Uterus (tissue), 4 donors: ENCODE measurements around the gene TCERG1. TPM values are rescaled to one million over a fixed set of nuclear protein-coding genes. Genes with fewer than 3 reads are reported as not detected.

Source experiments
- DNase-seq, 2 donors: peaks; one replicate each; pipeline ENCODE4 v3.0.0-alpha.2; 2019 to 2020
- H3K27ac ChIP-seq, 2 donors: fragments of 200-600 bp; sonication (generic); 1 replicate in 1 of 2; 2 replicates in 1 of 2; pipeline ENCODE4 v1.5.1; 2016 to 2018
- H3K27me3 ChIP-seq, 2 donors: fragments of 200-600 bp; sonication (generic); one replicate each; pipeline ENCODE4 v1.5.1; 2018 to 2019; ENCODE audit warnings: control low read depth in 1 of 2
- H3K36me3 ChIP-seq, 2 donors: fragments of 200-600 bp; sonication (generic); one replicate each; pipeline ENCODE4 v1.5.1; 2019; ENCODE audit warnings: control low read depth in 1 of 2
- H3K4me1 ChIP-seq, 2 donors: fragments of 200-600 bp; sonication (generic); one replicate each; pipeline ENCODE4 v1.5.1; 2018 to 2019; ENCODE audit warnings: control low read depth in 1 of 2
- H3K4me3 ChIP-seq, 2 donors: fragments of 200-600 bp; sonication (generic); 1 replicate in 1 of 2; 2 replicates in 1 of 2; pipeline ENCODE4 v1.5.1; 2018 to 2019; ENCODE audit warnings: mild to moderate bottlenecking in 1 of 2
- H3K9me3 ChIP-seq, 2 donors: fragments of 200-600 bp; sonication (generic); one replicate each; pipeline ENCODE4 v1.5.1; 2019; ENCODE audit warnings: control low read depth in 1 of 2
- POLR2A ChIP-seq, 2 donors: fragments of 450-650 bp; IDR thresholded peaks; one replicate each; pipeline ENCODE4 v1.6.1; 2016; ENCODE audit warnings: antibody characterized with exemption in 2 of 2, mild to moderate bottlenecking in 1 of 2, moderate library complexity in 1 of 2
- intact Hi-C: fragments of 100-400 bp; cut with DNase I; formaldehyde crosslinking; loops from one replicate; pipeline ENCODE4 v1.15.1; 2023; ENCODE audit warnings: low total_unique reads
- total RNA-seq, 4 donors: library from RNA; depleted of rRNA in 3 of 4; stranded (reverse); fragments of >200 nt in 3 of 4; gene quantifications; one replicate each; pipeline versions ENCODE4 v1.1.0 to v1.2.4, GENCODE V29; 2014 to 2023
- TF ChIP-seq, protein P1 (sequence below), 4 experiments: fragments of 200-600 bp in 2 of 4; fragments of 450-650 bp in 2 of 4; sonication (generic) in 2 of 4; IDR thresholded peaks; one replicate each; pipeline ENCODE4 v1.5.1; 2016 to 2019; ENCODE audit warnings: antibody characterized with exemption in 4 of 4, mild to moderate bottlenecking in 2 of 4, moderate library complexity in 1 of 4
- donor health status: DM: yes; HTN: yes; CAD: no.

The TCERG1 gene
- total RNA-seq, 4 donors from 2014 or later: 49.7 to 109 (median 77.7) TPM

- Histone ChIP-seq H3K36me3 (no peaks in the 10 kb centered on the region), H3K27me3 (no peaks in the 10 kb centered on the region), H3K4me1 (no peaks in the 10 kb centered on the region), H3K9me3 (no peaks in the 10 kb centered on the region), H3K4me3 (no peak overlapping the region), H3K27ac (no peak overlapping the region)
- DNase-seq: no peak
- intact Hi-C loops: no loop called here
- TF ChIP-seq POLR2A (IDR thresholded peaks at IDR 0.05): no peak
- TF ChIP-seq, protein P1, sequence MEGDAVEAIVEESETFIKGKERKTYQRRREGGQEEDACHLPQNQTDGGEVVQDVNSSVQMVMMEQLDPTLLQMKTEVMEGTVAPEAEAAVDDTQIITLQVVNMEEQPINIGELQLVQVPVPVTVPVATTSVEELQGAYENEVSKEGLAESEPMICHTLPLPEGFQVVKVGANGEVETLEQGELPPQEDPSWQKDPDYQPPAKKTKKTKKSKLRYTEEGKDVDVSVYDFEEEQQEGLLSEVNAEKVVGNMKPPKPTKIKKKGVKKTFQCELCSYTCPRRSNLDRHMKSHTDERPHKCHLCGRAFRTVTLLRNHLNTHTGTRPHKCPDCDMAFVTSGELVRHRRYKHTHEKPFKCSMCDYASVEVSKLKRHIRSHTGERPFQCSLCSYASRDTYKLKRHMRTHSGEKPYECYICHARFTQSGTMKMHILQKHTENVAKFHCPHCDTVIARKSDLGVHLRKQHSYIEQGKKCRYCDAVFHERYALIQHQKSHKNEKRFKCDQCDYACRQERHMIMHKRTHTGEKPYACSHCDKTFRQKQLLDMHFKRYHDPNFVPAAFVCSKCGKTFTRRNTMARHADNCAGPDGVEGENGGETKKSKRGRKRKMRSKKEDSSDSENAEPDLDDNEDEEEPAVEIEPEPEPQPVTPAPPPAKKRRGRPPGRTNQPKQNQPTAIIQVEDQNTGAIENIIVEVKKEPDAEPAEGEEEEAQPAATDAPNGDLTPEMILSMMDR (IDR thresholded peaks at IDR 0.05): no peak
These were observed 80.7 kb downstream of the TCERG1 start for GRCh38 chr5:146527785-146528184.

GRCh38 chr5:146528236-146528635, 81.1 kb downstream of the TCERG1 start:
- no peak overlapping the region for H3K27ac ChIP-seq
- no peaks in the 10 kb centered on the region for H3K4me1 ChIP-seq
- no peak overlapping the region for H3K4me3 ChIP-seq
- intact Hi-C loops: no loop called here
- DNase-seq: no peak
- no peaks in the 10 kb centered on the region for H3K36me3 ChIP-seq
- no peaks in the 10 kb centered on the region for H3K9me3 ChIP-seq
- H3K27me3 ChIP-seq: no peaks in the 10 kb centered on the region
- TF ChIP-seq POLR2A (IDR thresholded peaks at IDR 0.05): no peak
- TF ChIP-seq, protein P1 (IDR thresholded peaks at IDR 0.05): no peak

- Histone ChIP-seq H3K27ac (no peak overlapping the region), H3K9me3 (no peaks in the 10 kb centered on the region), H3K27me3 (no peaks in the 10 kb centered on the region), H3K4me1 (no peaks in the 10 kb centered on the region), H3K4me3 (no peak overlapping the region), H3K36me3 (no peaks in the 10 kb centered on the region)
- intact Hi-C loops: loop anchor here (10.0 kb wide), 1 partner anchor 425 kb away; no protein-coding TSS in a partner anchor
- DNase-seq: no peak
- TF ChIP-seq POLR2A (IDR thresholded peaks at IDR 0.05): no peak
- TF ChIP-seq, protein P1 (IDR thresholded peaks at IDR 0.05): no peak
These were observed 82.9 kb downstream of the TCERG1 start for GRCh38 chr5:146529984-146530383.

DNA sequence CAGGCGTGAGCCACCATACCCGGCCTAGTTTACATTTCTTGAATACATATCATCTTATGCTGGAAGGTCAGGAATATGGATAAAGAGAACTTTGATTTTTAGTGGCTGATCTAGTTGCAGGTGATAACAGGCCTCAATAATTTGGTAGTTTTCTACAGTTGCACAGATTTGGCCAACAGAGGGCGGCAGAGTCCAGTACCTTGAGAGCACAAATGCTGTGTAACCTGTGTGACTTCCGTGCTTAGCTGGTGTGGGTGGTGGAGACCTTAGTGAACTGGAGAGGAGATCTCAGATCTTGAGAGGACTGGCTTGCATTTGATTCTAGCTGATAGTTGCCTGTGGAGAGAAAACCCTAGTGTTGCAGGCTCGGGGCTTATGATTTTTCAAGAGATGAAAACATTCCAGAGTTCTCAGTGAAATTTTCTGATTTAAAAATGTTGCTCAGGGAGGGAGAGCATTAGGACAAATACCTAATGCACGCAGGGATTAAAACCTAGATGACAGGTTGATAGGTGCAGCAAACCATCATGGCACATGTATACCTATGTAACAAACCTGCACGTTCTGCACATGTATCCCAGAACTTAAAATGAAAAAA, 86.2 kb downstream of the TCERG1 start:
- no peak for TF ChIP-seq POLR2A (IDR thresholded peaks at IDR 0.05)
- TF ChIP-seq, protein P1 (IDR thresholded peaks at IDR 0.05): peak; percentile 53 to 60 (median 58)
- no peak overlapping the region for H3K27ac ChIP-seq
- no peaks in the 10 kb centered on the region for H3K9me3 ChIP-seq
- intact Hi-C loops: loop anchor here (10.0 kb wide), 1 partner anchor 421 kb away; no protein-coding TSS in a partner anchor
- DNase-seq: peak; percentile 32 to 35
- H3K36me3 ChIP-seq: no peaks in the 10 kb centered on the region
- no peak overlapping the region for H3K4me3 ChIP-seq
- H3K4me1 ChIP-seq: no peaks in the 10 kb centered on the region
- H3K27me3 ChIP-seq: no peaks in the 10 kb centered on the region

GRCh38 chr5:146533882-146534281, 86.7 kb downstream of the TCERG1 start:
- no peak overlapping the region for H3K27ac ChIP-seq
- no peak for DNase-seq
- H3K36me3 ChIP-seq: no peaks in the 10 kb centered on the region
- TF ChIP-seq, protein P1 (IDR thresholded peaks at IDR 0.05): no peak
- no peak for TF ChIP-seq POLR2A (IDR thresholded peaks at IDR 0.05)
- no peaks in the 10 kb centered on the region for H3K9me3 ChIP-seq
- no peaks in the 10 kb centered on the region for H3K27me3 ChIP-seq
- no peaks in the 10 kb centered on the region for H3K4me1 ChIP-seq
- no peak overlapping the region for H3K4me3 ChIP-seq
- intact Hi-C loops: loop anchor here (10.0 kb wide), 1 partner anchor 421 kb away; no protein-coding TSS in a partner anchor
